Hepatocyte (in vitro differentiated cells): ENCODE results near the gene SHMT2. TPM values are rescaled to one million over a fixed set of nuclear protein-coding genes. Genes with fewer than 3 reads are reported as not detected.

ENCODE experiments used
- DNase-seq: peaks from one replicate; pipeline ENCODE4 v3.0.0-alpha.2; 2016; ENCODE audit warnings: low spot score
- H2AFZ ChIP-seq: fragments of 200-600 bp; sonication (generic); 2 replicates; pipeline ENCODE4 v1.6.0; 2016; ENCODE audit warnings: antibody characterized with exemption, mild to moderate bottlenecking
- H3K27ac ChIP-seq: fragments of 200-600 bp; sonication (generic); 2 replicates; pipeline ENCODE4 v1.5.1; 2016; ENCODE audit warnings: mild to moderate bottlenecking
- H3K27me3 ChIP-seq: fragments of 200-600 bp; sonication (generic); 2 replicates; pipeline ENCODE4 v1.6.1; 2016
- H3K36me3 ChIP-seq: fragments of 200-600 bp; sonication (generic); replicated peaks from 2 replicates; pipeline ENCODE4 v1.5.1; 2016; ENCODE audit warnings: low read depth; ENCODE audit not compliant: insufficient read depth
- H3K4me1 ChIP-seq: fragments of 200-600 bp; sonication (generic); 2 replicates; pipeline ENCODE4 v1.5.1; 2016; ENCODE audit warnings: mild to moderate bottlenecking, moderate library complexity; ENCODE audit not compliant: insufficient read depth
- H3K4me2 ChIP-seq: fragments of 200-600 bp; sonication (generic); 2 replicates; pipeline ENCODE4 v1.6.0; 2016
- H3K4me3 ChIP-seq: fragments of 200-600 bp; sonication (generic); 2 replicates; pipeline ENCODE4 v1.5.1; 2016; ENCODE audit warnings: mild to moderate bottlenecking
- H3K79me2 ChIP-seq: fragments of 200-600 bp; sonication (generic); 2 replicates; pipeline ENCODE4 v1.6.0; 2017; ENCODE audit warnings: mild to moderate bottlenecking
- H3K9me2 ChIP-seq: fragments of 200-600 bp; sonication (generic); replicated peaks from 2 replicates; pipeline ENCODE4 v1.6.0; 2017; ENCODE audit warnings: mild to moderate bottlenecking; ENCODE audit not compliant: insufficient read depth
- H3K9me3 ChIP-seq: fragments of 200-600 bp; sonication (generic); 2 replicates; pipeline ENCODE4 v1.5.1; 2016; ENCODE audit warnings: low read depth, mild to moderate bottlenecking
- H4K20me1 ChIP-seq: fragments of 200-600 bp; sonication (generic); 2 replicates; pipeline ENCODE4 v1.6.0; 2016; ENCODE audit warnings: mild to moderate bottlenecking; ENCODE audit not compliant: insufficient read depth, poor library complexity, severe bottlenecking
- CTCF ChIP-seq: fragments of 200-600 bp; sonication (generic); IDR thresholded peaks from 2 replicates; pipeline ENCODE4 v1.5.1; 2016; ENCODE audit warnings: antibody characterized with exemption, mild to moderate bottlenecking; ENCODE audit not compliant: poor library complexity
- EZH2 ChIP-seq: fragments of 200-600 bp; sonication (generic); IDR thresholded peaks from 2 replicates; pipeline ENCODE4 v1.6.1; 2016; ENCODE audit warnings: antibody characterized with exemption, mild to moderate bottlenecking, borderline replicate concordance
- EZH2phosphoT487 ChIP-seq: fragments of 200-600 bp; sonication (generic); IDR thresholded peaks from one replicate; pipeline ENCODE4 v1.6.1; 2018; ENCODE audit warnings: antibody characterized with exemption, mild to moderate bottlenecking, low read depth, moderate library complexity; ENCODE audit not compliant: unreplicated experiment, severe bottlenecking
- WGBS: methylation state at CpG from one replicate; pipeline ENCODE4 v1.1.6; 2016; ENCODE audit warnings: low lambda C conversion rate; ENCODE audit errors: missing lambda C conversion rate; 5-methylcytosine and 5-hydroxymethylcytosine counted together
- polyA plus RNA-seq: library from polyadenylated mRNA; unstranded; fragments of >200 nt; fragmentation: Nextera tagmentation; extraction: Ambion mirVana; gene quantifications from 2 replicates; pipeline ENCODE4 v1.2.1, GENCODE V29; 2016
- total RNA-seq: library from RNA; depleted of rRNA; stranded (reverse); fragments of >200 nt; gene quantifications from 2 replicates; pipeline ENCODE4 v1.2.3, GENCODE V29; 2014

SHMT2 gene
- total and polyA plus RNA-seq, 2 experiments from 2014 or later = 126 to 168 TPM

- no peak for DNase-seq
- H3K27ac ChIP-seq = no peak overlapping the region
- H3K9me3 ChIP-seq = no peaks in the 10 kb centered on the region
- no peak overlapping the region for H3K4me2 ChIP-seq
- no peak overlapping the region for H2AFZ ChIP-seq
- H3K4me1 ChIP-seq = no peaks in the 10 kb centered on the region
- H3K9me2 ChIP-seq = no peaks in the 10 kb centered on the region
- H4K20me1 ChIP-seq = no peaks in the 10 kb centered on the region
- H3K27me3 ChIP-seq = no peaks in the 10 kb centered on the region
- 95% methylated on average over 3 of the region's 3 CpGs for WGBS
- H3K4me3 ChIP-seq = no peak overlapping the region
- peaks cover 1% of the 10 kb centered on the region for H3K36me3 ChIP-seq
- no peaks in the 10 kb centered on the region for H3K79me2 ChIP-seq
- TF ChIP-seq EZH2phosphoT487 = no peak
- no peak for TF ChIP-seq CTCF
- TF ChIP-seq EZH2 = no peak
Measured at GRCh38 chr12:57262126-57262822, 32.8 kb downstream of the SHMT2 start.

GRCh38 chr12:57263096-57263495 is 33.6 kb downstream of the SHMT2 start:
- Histone ChIP-seq H3K27ac (no peak overlapping the region), H2AFZ (no peak overlapping the region), H3K4me2 (no peak overlapping the region), H3K36me3 (peaks cover 3% of the 10 kb centered on the region), H3K9me2 (no peaks in the 10 kb centered on the region), H3K79me2 (no peaks in the 10 kb centered on the region), H3K4me3 (no peak overlapping the region), H3K4me1 (no peaks in the 10 kb centered on the region), H4K20me1 (no peaks in the 10 kb centered on the region), H3K9me3 (no peaks in the 10 kb centered on the region), H3K27me3 (no peaks in the 10 kb centered on the region)
- WGBS = 89% methylated on average over 2 of the region's 2 CpGs
- DNase-seq = no peak
- TF ChIP-seq EZH2phosphoT487 (no peak), EZH2 (no peak), CTCF (no peak)

- Histone ChIP-seq H3K4me2 (no peak overlapping the region), H3K36me3 (peaks cover 3% of the 10 kb centered on the region), H3K4me3 (no peak overlapping the region), H3K79me2 (no peaks in the 10 kb centered on the region), H3K4me1 (no peaks in the 10 kb centered on the region), H4K20me1 (no peaks in the 10 kb centered on the region), H3K27ac (no peak overlapping the region), H3K9me3 (no peaks in the 10 kb centered on the region), H3K9me2 (no peaks in the 10 kb centered on the region), H2AFZ (no peak overlapping the region), H3K27me3 (no peaks in the 10 kb centered on the region)
- TF ChIP-seq EZH2 (no peak), EZH2phosphoT487 (no peak), CTCF (no peak)
- no peak for DNase-seq
Measured at GRCh38 chr12:57266681-57267080, 37.2 kb downstream of the SHMT2 start.

GRCh38 chr12:57268264-57268663 is 38.8 kb downstream of the SHMT2 start:
- TF ChIP-seq EZH2phosphoT487 (no peak), CTCF (no peak)
- Histone ChIP-seq H3K36me3 (peaks cover 3% of the 10 kb centered on the region), H3K9me3 (no peaks in the 10 kb centered on the region), H3K4me1 (no peaks in the 10 kb centered on the region), H3K4me2 (no peak overlapping the region), H3K79me2 (no peaks in the 10 kb centered on the region), H3K27me3 (no peaks in the 10 kb centered on the region), H3K27ac (no peak overlapping the region), H3K9me2 (no peaks in the 10 kb centered on the region), H2AFZ (no peak overlapping the region), H4K20me1 (no peaks in the 10 kb centered on the region), H3K4me3 (no peak overlapping the region)
- WGBS = 95% methylated on average over 7 of the region's 7 CpGs
- no peak for DNase-seq
